Measurements from ENCODE around the gene NOP58.
"Not testable (repeated sequence)": the region's sequence is repeated elsewhere in the genome, so short reads cannot be mapped to it uniquely, and the experiment has no call there.

Gene NOP58

DNA sequence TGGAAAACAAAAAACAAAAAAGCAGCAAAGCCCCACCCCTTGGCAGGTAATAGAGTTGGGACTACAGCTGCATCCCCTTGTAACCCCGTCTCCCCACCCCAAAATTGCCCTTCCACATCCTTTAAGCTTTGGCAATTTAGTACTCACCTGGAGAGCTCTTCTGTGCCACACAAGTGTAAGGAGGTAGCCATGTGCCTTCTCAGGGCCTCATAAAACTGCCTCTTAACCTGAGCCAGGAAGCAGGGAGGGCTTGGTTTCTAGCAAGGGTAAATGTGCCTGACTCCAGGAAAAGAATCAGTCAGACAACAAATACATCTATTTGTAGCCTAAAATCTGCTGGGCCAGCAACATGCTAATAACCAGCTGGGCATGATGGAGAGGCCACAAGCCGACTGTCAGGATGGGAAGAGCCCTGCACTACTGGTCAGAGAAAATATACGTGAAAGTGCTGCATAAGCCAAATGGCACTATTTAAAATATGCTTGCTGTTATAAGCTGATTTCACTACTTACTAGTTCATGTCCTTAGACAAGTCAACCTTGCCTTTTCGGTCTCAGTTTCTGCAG, 46.3 kb downstream of the NOP58 start:
- no peak for TF ChIP-seq ISL1 (CRISPR knock-in tag; IDR thresholded peaks at IDR 0.05)
- TF ChIP-seq BACH2 (CRISPR knock-in tag; IDR thresholded peaks at IDR 0.05; ENCODE audit: borderline replicate concordance): no peak
- TF ChIP-seq, protein P1, sequence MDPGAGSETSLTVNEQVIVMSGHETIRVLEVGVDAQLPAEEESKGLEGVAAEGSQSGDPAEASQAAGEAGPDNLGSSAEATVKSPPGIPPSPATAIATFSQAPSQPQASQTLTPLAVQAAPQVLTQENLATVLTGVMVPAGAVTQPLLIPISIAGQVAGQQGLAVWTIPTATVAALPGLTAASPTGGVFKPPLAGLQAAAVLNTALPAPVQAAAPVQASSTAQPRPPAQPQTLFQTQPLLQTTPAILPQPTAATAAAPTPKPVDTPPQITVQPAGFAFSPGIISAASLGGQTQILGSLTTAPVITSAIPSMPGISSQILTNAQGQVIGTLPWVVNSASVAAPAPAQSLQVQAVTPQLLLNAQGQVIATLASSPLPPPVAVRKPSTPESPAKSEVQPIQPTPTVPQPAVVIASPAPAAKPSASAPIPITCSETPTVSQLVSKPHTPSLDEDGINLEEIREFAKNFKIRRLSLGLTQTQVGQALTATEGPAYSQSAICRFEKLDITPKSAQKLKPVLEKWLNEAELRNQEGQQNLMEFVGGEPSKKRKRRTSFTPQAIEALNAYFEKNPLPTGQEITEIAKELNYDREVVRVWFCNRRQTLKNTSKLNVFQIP (CRISPR knock-in tag; IDR thresholded peaks at IDR 0.05; ENCODE audit: borderline replicate concordance, low read depth): no peak
- TF ChIP-seq ZC3H10 (CRISPR knock-in tag; IDR thresholded peaks at IDR 0.05): no peak
- TF ChIP-seq, protein P2, sequence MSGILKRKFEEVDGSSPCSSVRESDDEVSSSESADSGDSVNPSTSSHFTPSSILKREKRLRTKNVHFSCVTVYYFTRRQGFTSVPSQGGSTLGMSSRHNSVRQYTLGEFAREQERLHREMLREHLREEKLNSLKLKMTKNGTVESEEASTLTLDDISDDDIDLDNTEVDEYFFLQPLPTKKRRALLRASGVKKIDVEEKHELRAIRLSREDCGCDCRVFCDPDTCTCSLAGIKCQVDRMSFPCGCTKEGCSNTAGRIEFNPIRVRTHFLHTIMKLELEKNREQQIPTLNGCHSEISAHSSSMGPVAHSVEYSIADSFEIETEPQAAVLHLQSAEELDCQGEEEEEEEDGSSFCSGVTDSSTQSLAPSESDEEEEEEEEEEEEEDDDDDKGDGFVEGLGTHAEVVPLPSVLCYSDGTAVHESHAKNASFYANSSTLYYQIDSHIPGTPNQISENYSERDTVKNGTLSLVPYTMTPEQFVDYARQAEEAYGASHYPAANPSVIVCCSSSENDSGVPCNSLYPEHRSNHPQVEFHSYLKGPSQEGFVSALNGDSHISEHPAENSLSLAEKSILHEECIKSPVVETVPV (CRISPR knock-in tag; IDR thresholded peaks at IDR 0.05): no peak
- no peak for TF ChIP-seq TOX (CRISPR knock-in tag; IDR thresholded peaks at IDR 0.05; ENCODE audit: borderline replicate concordance)
- TF ChIP-seq GLIS3 (CRISPR knock-in tag; IDR thresholded peaks at IDR 0.05): no peak
- TF ChIP-seq ZNF70 (CRISPR knock-in tag; IDR thresholded peaks at IDR 0.05): no peak
- TF ChIP-seq RARB (CRISPR knock-in tag; IDR thresholded peaks at IDR 0.05): no peak
- no peak for TF ChIP-seq ZFP3 (CRISPR knock-in tag; IDR thresholded peaks at IDR 0.05)
- TF ChIP-seq CSDC2 (CRISPR knock-in tag; IDR thresholded peaks at IDR 0.05): no peak

DNA sequence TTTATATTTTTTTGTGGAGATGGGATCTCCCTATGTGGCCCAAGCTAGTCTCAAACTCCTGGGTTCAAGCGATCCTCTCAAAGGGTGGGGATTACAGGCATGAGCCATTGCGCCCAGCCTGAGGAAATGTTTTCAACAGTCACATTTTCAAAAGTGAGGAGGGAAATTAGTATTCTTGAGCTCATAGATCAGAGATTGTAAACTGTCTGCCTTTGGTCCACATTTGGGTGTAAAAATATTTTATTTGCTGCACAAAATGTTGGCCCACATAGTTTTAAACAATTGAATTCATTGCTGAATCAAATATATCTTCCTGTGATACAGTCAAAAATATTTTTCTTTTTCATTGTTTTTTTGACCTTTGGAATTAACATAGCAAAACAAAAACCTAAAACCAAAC, 48.6 kb downstream of the NOP58 start:
- no peak for ATAC-seq
- TF ChIP-seq ISL1 (CRISPR knock-in tag; IDR thresholded peaks at IDR 0.05) (no peak), GLIS3 (CRISPR knock-in tag; IDR thresholded peaks at IDR 0.05) (no peak), SNAI2 (CRISPR knock-in tag; IDR thresholded peaks at IDR 0.05) (no peak), ZNF8 (CRISPR knock-in tag; IDR thresholded peaks at IDR 0.05) (no peak), PPARA (CRISPR knock-in tag; IDR thresholded peaks at IDR 0.05; ENCODE audit: borderline replicate concordance) (no peak), ESRRG (CRISPR knock-in tag; IDR thresholded peaks at IDR 0.05) (no peak), TOX (CRISPR knock-in tag; IDR thresholded peaks at IDR 0.05; ENCODE audit: borderline replicate concordance) (no peak), RARB (CRISPR knock-in tag; IDR thresholded peaks at IDR 0.05) (no peak), CSDC2 (CRISPR knock-in tag; IDR thresholded peaks at IDR 0.05) (no peak)
- TF ChIP-seq, protein P3, sequence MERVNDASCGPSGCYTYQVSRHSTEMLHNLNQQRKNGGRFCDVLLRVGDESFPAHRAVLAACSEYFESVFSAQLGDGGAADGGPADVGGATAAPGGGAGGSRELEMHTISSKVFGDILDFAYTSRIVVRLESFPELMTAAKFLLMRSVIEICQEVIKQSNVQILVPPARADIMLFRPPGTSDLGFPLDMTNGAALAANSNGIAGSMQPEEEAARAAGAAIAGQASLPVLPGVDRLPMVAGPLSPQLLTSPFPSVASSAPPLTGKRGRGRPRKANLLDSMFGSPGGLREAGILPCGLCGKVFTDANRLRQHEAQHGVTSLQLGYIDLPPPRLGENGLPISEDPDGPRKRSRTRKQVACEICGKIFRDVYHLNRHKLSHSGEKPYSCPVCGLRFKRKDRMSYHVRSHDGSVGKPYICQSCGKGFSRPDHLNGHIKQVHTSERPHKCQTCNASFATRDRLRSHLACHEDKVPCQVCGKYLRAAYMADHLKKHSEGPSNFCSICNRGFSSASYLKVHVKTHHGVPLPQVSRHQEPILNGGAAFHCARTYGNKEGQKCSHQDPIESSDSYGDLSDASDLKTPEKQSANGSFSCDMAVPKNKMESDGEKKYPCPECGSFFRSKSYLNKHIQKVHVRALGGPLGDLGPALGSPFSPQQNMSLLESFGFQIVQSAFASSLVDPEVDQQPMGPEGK (CRISPR knock-in tag; IDR thresholded peaks at IDR 0.05; ENCODE audit: borderline replicate concordance): no peak
- TF ChIP-seq, protein P2 (CRISPR knock-in tag; IDR thresholded peaks at IDR 0.05): no peak

More for the DNA sequence above, 46.3 kb downstream of the NOP58 start:
- no peak; the same call in 2 of the 3 replicates for ATAC-seq

DNA sequence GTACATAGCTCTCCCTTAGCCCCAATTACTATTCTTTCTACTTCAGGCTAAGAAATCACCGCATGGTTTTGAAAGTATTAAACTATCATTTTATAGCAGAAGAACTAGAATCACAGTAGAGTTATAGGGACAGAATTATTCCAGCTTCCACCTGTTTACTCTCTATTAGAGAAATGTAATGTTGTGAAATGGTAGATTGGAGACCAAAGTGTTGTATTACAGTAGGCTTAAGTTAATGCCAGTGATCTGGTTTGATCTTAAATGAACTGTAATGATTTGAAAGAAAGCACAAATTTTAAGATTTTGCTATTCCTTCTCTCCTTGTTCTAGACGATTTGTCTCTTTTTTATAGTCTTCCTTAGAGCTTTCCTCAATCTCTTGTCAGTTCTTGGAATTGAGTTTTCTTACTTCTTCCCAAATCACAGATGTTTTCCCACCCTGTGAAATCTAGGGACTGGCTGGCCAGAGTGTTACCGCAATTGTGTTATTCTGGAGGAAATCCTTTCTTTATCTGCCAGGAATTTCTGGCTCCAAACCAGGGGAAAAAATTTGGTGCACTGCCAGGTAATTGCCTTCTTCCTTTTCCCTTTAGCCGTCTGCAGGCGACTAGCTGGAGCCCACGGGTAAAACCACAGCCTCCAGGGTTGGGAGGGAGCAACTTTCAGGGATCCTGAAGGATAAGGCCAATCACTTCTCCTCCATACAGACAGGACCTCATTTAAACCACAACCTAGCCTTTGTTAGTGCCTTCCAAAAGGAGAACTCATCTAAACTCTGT, 51.7 kb downstream of the NOP58 start:
- ATAC-seq: peak; percentile 88
- TF ChIP-seq ZNF8 (CRISPR knock-in tag; IDR thresholded peaks at IDR 0.05): peak; percentile 7; the same call in 1 of the 2 replicates
- TF ChIP-seq ZFP3 (CRISPR knock-in tag; IDR thresholded peaks at IDR 0.05): 0 out of 2 replicates have a peak, but pooled peaks have one; percentile 73
- peak; percentile 60 for TF ChIP-seq ISL1 (CRISPR knock-in tag; IDR thresholded peaks at IDR 0.05)
- TF ChIP-seq CSDC2 (CRISPR knock-in tag; IDR thresholded peaks at IDR 0.05): 0 out of 2 replicates have a peak, but pooled peaks have one; percentile 38
- no peak for TF ChIP-seq ZC3H10 (CRISPR knock-in tag; IDR thresholded peaks at IDR 0.05)
- TF ChIP-seq ZFP30 (CRISPR knock-in tag; IDR thresholded peaks at IDR 0.05): no peak

DNA sequence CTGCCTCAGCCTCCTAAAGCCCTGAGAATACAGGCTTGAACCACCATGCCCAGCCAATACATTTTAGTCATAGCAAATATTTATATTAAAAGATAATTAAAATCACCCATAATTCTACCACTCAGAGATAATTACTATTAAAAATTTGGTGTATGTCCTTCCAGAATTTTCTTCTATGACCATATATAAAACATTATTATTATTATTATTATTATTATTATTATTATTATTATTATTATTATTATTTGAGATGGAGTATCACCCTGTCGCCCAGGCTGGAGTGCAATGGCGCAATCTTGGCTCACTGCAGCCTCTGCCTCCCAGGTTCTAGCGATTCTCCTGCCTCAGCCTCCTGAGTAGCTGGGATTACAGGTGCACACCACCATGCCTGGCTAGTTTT, 54.8 kb downstream of the NOP58 start:
- not testable (repeated sequence) for ATAC-seq

DNA sequence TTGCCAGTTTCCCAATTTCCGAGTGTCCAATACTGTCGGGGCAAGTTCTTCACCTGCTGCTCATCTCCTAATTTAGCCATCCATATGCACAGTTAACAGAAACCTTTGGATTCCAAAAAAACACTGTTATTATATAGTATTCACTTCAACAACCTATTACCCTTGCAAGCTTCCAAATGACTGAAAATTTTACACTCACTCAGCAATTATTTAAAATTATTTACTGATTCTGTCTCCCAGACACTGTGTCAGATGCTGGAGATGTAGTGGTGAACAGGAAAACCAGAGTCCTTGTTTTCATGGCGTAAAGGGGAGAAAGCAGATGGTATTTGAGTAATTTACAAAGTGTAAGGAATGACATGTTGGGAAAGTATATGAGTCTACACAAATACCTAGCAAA, 56.9 kb downstream of the NOP58 start:
- no peak for ATAC-seq
- TF ChIP-seq GLIS3 (CRISPR knock-in tag; IDR thresholded peaks at IDR 0.05) (no peak), PPARA (CRISPR knock-in tag; IDR thresholded peaks at IDR 0.05; ENCODE audit: borderline replicate concordance) (no peak), ZFP30 (CRISPR knock-in tag; IDR thresholded peaks at IDR 0.05) (no peak), ZFP3 (CRISPR knock-in tag; IDR thresholded peaks at IDR 0.05) (no peak), ZC3H10 (CRISPR knock-in tag; IDR thresholded peaks at IDR 0.05) (no peak), TCF4 (CRISPR knock-in tag; IDR thresholded peaks at IDR 0.05; ENCODE audit: borderline replicate concordance) (no peak), TOX (CRISPR knock-in tag; IDR thresholded peaks at IDR 0.05; ENCODE audit: borderline replicate concordance) (no peak), BACH2 (CRISPR knock-in tag; IDR thresholded peaks at IDR 0.05; ENCODE audit: borderline replicate concordance) (no peak), ZNF565 (CRISPR knock-in tag; conservative IDR thresholded peaks at IDR 0.05; ENCODE audit: low read depth) (no peak), OSR1 (CRISPR knock-in tag; IDR thresholded peaks at IDR 0.05) (no peak)
- TF ChIP-seq, protein P3 (CRISPR knock-in tag; IDR thresholded peaks at IDR 0.05; ENCODE audit: borderline replicate concordance): no peak
- TF ChIP-seq, protein P2 (CRISPR knock-in tag; IDR thresholded peaks at IDR 0.05): no peak

Data from SK-N-SH treated with all-trans-retinoic acid at 6 μM for 48 hours (cell line).